Kidney epithelial cell (primary cell): ENCODE data around the gene PID1. TPM values are rescaled to one million over a fixed set of nuclear protein-coding genes. Genes with fewer than 3 reads are reported as not detected.

Source experiments
- DNase-seq: peaks from one replicate; pipeline ENCODE4 v3.0.0-alpha.2; 2010; ENCODE audit warnings: low read depth
- H3K27me3 ChIP-seq: 2 replicates; pipeline ENCODE4 v1.6.0; 2011; ENCODE audit warnings: low read length; ENCODE audit not compliant: control insufficient read depth, insufficient read depth
- H3K36me3 ChIP-seq: 2 replicates; pipeline ENCODE4 v1.5.1; 2011; ENCODE audit warnings: low read length; ENCODE audit not compliant: control insufficient read depth, insufficient read depth
- H3K4me3 ChIP-seq: 2 replicates; pipeline ENCODE4 v1.5.1; 2011; ENCODE audit warnings: low read depth, mild to moderate bottlenecking, control low read depth, low read length
- total RNA-seq: library from RNA; depleted of rRNA; stranded (reverse); fragments of >200 nt; gene quantifications from 2 replicates; pipeline ENCODE4 v1.2.3, GENCODE V29; 2015
- TF ChIP-seq, protein P1 (sequence below): IDR thresholded peaks from 2 replicates; pipeline ENCODE4 v1.5.1; 2011; ENCODE audit warnings: mild to moderate bottlenecking, moderate library complexity, low read length, control low read depth, inconsistent platforms; ENCODE audit not compliant: insufficient read depth, poor library complexity, severe bottlenecking

PID1 gene
- total RNA-seq, 1 donor from 2014 or later = 0.21 TPM

DNA sequence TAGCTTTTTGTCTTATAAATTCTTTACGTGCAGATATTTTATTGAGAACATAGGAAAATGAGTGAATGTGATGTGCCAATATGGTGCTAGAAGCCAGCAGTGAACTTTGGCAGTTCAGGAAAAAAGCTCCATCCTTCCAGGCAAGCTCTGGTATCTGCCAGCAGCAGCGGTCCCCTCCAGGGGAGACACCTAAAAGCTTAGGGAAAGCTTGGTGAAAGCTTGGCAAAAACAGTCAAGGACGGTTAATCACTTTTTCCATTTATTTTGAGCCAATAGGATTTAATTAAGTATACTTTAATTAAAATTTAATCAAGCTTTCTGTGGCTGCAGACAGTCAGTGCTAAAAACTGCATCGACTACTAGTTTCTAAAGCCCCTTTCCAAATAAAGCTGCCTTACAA is 60.4 kb downstream of the PID1 start:
- TF ChIP-seq, protein P1, sequence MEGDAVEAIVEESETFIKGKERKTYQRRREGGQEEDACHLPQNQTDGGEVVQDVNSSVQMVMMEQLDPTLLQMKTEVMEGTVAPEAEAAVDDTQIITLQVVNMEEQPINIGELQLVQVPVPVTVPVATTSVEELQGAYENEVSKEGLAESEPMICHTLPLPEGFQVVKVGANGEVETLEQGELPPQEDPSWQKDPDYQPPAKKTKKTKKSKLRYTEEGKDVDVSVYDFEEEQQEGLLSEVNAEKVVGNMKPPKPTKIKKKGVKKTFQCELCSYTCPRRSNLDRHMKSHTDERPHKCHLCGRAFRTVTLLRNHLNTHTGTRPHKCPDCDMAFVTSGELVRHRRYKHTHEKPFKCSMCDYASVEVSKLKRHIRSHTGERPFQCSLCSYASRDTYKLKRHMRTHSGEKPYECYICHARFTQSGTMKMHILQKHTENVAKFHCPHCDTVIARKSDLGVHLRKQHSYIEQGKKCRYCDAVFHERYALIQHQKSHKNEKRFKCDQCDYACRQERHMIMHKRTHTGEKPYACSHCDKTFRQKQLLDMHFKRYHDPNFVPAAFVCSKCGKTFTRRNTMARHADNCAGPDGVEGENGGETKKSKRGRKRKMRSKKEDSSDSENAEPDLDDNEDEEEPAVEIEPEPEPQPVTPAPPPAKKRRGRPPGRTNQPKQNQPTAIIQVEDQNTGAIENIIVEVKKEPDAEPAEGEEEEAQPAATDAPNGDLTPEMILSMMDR = no peak
- no peaks in the 10 kb centered on the region for H3K27me3 ChIP-seq

DNA sequence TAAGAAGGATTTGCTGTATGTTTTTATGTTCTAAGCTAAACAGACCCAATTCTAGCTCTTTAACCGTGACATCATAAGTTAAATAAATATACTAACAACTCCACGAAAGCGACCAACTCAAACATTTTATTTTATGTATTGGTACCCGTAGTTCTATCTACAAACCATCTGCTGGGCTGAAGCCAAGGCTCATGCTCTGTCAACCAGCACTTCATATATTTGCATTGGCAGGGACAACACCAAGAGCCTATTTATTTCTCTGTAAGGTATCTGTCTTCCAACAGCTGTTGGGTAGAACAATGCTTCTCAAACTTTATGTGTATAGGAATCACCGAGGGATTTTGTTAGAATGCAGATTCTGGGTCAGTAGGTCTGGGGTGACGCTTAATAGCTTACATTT is 64.5 kb downstream of the PID1 start:
- no peak overlapping the region for H3K4me3 ChIP-seq
- no peak for DNase-seq
- no peaks in the 10 kb centered on the region for H3K27me3 ChIP-seq

More for the DNA sequence above, 60.4 kb downstream of the PID1 start:
- Histone ChIP-seq H3K4me3 (no peak overlapping the region), H3K36me3 (no peaks in the 10 kb centered on the region)
- DNase-seq = no peak

DNA sequence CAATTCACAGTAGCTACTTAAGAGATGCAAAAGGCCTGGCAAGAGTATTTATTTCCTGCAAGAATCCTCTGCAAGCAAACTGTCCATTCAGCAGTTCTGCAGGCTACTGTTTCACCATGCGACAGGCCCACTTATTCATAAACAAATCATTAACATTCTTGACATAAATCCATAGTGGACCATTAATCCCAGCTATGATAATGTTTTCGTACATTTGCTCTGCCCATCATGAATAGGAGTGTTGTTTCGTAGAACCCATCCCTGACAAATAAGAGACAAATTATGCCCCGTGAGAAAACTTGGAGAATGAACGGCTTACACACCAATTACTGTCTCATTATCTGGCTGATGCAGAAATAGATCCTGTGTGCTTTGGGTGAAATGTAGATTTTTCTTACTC is 65.4 kb downstream of the PID1 start:
- Histone ChIP-seq H3K36me3 (no peaks in the 10 kb centered on the region), H3K4me3 (no peak overlapping the region), H3K27me3 (no peaks in the 10 kb centered on the region)
- DNase-seq = no peak
- TF ChIP-seq, protein P1 = no peak

More for the DNA sequence above, 64.5 kb downstream of the PID1 start:
- TF ChIP-seq, protein P1 = no peak
- H3K36me3 ChIP-seq = no peaks in the 10 kb centered on the region

DNA sequence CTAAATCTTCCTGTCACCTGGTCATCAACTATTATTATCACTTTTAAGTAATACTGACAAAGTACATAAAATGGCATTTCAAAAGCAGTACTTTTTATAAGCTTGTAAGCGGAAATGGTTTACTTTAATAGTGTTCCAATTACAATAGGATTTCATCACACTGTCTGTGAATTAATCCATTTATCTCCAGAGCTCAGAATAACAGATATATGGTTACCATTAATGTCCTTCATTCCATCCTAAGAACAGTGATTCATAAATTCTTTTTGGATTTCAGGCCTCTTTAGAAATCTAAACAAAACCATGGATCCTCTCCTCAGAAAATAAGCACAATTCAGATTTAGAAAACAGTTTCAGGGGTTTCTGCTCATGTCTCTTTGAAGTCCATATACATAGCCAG is 68.4 kb downstream of the PID1 start:
- no peaks in the 10 kb centered on the region for H3K36me3 ChIP-seq
- no peaks in the 10 kb centered on the region for H3K27me3 ChIP-seq
- no peak for DNase-seq
- TF ChIP-seq, protein P1 = no peak
- no peak overlapping the region for H3K4me3 ChIP-seq

DNA sequence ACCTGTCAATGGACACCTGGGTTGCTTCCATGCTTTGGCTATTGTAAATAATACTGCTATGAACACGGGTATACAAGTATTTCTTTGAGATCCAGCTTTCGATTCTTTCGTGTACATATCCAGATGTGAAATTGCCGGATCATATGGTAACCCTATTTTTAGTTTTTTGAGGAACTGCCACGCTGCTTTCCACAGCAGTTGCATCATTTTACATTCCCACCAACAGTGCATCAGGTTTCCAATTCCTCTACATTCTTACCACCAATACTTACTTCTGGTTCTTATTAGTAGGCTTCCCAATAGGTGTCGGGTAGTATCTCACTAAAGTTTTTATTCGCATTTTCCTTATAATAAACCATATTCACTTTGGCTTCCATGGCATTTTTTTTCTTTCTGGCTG is 69.6 kb downstream of the PID1 start:
- DNase-seq = no peak
- TF ChIP-seq, protein P1 = no peak

DNA sequence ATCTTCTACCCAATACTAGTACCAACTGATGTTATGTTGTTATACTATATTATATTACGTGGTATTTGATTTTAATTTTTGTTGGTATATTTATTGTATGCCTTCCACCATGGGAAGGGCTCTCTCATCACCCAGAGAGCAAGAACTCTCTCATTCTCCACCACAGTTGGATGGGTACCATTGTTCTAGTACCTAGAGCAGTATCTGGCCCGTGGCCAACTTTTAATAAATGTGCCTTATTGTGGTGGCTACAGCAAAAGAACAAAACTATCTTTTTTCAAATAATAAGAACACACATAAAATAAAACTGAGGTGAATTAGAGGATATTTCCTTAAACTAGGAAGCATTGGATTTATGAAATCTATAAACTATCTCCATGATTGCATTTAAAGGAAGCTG is 71.8 kb downstream of the PID1 start:
- Histone ChIP-seq H3K27me3 (no peaks in the 10 kb centered on the region), H3K4me3 (no peak overlapping the region), H3K36me3 (no peaks in the 10 kb centered on the region)
- TF ChIP-seq, protein P1 = no peak
- DNase-seq = no peak

More for the DNA sequence above, 69.6 kb downstream of the PID1 start:
- no peaks in the 10 kb centered on the region for H3K36me3 ChIP-seq
- no peaks in the 10 kb centered on the region for H3K27me3 ChIP-seq
- H3K4me3 ChIP-seq = no peak overlapping the region
